Measurements from ENCODE around the gene ZNF317.
A peak's percentile ranks its signal among the peaks of the same experiment; 100 is the strongest.

The ZNF317 gene

GRCh38 chr19:9140159-9140874, at the start of gene ZNF317:
TSS of gene ZNF317 (plus strand) at chr19:9140397. CDS start at chr19:9156017, 15,620 bp downstream.
- no peaks in the 10 kb centered on the region for H3K27me3 Mint-ChIP-seq
- H3K9me3 Mint-ChIP-seq = peaks cover 4% of the 10 kb centered on the region
- H3K4me3 Mint-ChIP-seq = peak within 1 kb of the TSS; percentile 98
- H3K36me3 Mint-ChIP-seq = peaks cover 36% of the 10 kb centered on the region
- peak; percentile 97 for ATAC-seq
- H3K27ac Mint-ChIP-seq = peak within 1 kb of the TSS; percentile 98
- peaks cover 39% of the 10 kb centered on the region for H3K4me1 Mint-ChIP-seq

- no peaks in the 10 kb centered on the region for H3K4me1 Mint-ChIP-seq
- no peak for ATAC-seq
- no peak within 1 kb of the TSS for H3K27ac Mint-ChIP-seq
- no peaks in the 10 kb centered on the region for H3K9me3 Mint-ChIP-seq
- peaks cover 19% of the 10 kb centered on the region for H3K27me3 Mint-ChIP-seq
- no peaks in the 10 kb centered on the region for H3K36me3 Mint-ChIP-seq
- H3K4me3 Mint-ChIP-seq = no peak within 1 kb of the TSS
These were observed 32.8 kb upstream of the ZNF317 start, which contains the start of gene OR7G2 for GRCh38 chr19:9107375-9107774. TSS of gene OR7G2 (minus strand) at chr19:9107475. CDS start at chr19:9103243, 4,232 bp downstream.

- Mint-ChIP-seq H3K27ac (no peak overlapping the region), H3K36me3 (no peaks in the 10 kb centered on the region), H3K27me3 (peaks cover 12% of the 10 kb centered on the region), H3K4me1 (no peaks in the 10 kb centered on the region), H3K9me3 (peaks cover 3% of the 10 kb centered on the region), H3K4me3 (no peak overlapping the region)
- no peak for ATAC-seq
These were observed 30.2 kb upstream of the ZNF317 start for GRCh38 chr19:9109959-9110358.

- H3K9me3 Mint-ChIP-seq = peaks cover 3% of the 10 kb centered on the region
- no peak for ATAC-seq
- peaks cover 9% of the 10 kb centered on the region for H3K27me3 Mint-ChIP-seq
- H3K4me3 Mint-ChIP-seq = no peak within 1 kb of the TSS
- no peaks in the 10 kb centered on the region for H3K4me1 Mint-ChIP-seq
- no peaks in the 10 kb centered on the region for H3K36me3 Mint-ChIP-seq
- H3K27ac Mint-ChIP-seq = no peak within 1 kb of the TSS
These were observed 24.8 kb upstream of the ZNF317 start, which contains the start of gene OR7G1 for GRCh38 chr19:9115307-9115813. TSS of gene OR7G1 (minus strand) at chr19:9115763. CDS start at chr19:9115763, 0 bp downstream.

- H3K36me3 Mint-ChIP-seq = no peaks in the 10 kb centered on the region
- peaks cover 5% of the 10 kb centered on the region for H3K9me3 Mint-ChIP-seq
- no peak overlapping the region for H3K27ac Mint-ChIP-seq
- ATAC-seq = no peak
- no peaks in the 10 kb centered on the region for H3K4me1 Mint-ChIP-seq
- H3K4me3 Mint-ChIP-seq = no peak overlapping the region
- peaks cover 9% of the 10 kb centered on the region for H3K27me3 Mint-ChIP-seq
These were observed 23.6 kb upstream of the ZNF317 start for GRCh38 chr19:9116547-9116946.

GRCh38 chr19:9126900-9127405, 13.2 kb upstream of the ZNF317 start, which contains the start of gene OR7G3:
TSS of gene OR7G3 (minus strand) at chr19:9126950. CDS start at chr19:9126950, 0 bp downstream.
- ATAC-seq = no peak
- Mint-ChIP-seq H3K27me3 (peaks cover 38% of the 10 kb centered on the region), H3K4me1 (peaks cover 12% of the 10 kb centered on the region), H3K27ac (no peak within 1 kb of the TSS), H3K9me3 (peaks cover 7% of the 10 kb centered on the region), H3K36me3 (no peaks in the 10 kb centered on the region), H3K4me3 (no peak within 1 kb of the TSS)

- H3K27ac Mint-ChIP-seq = no peak overlapping the region
- no peaks in the 10 kb centered on the region for H3K36me3 Mint-ChIP-seq
- peaks cover 35% of the 10 kb centered on the region for H3K27me3 Mint-ChIP-seq
- ATAC-seq = no peak
- peaks cover 12% of the 10 kb centered on the region for H3K4me1 Mint-ChIP-seq
- H3K9me3 Mint-ChIP-seq = peaks cover 7% of the 10 kb centered on the region
- no peak overlapping the region for H3K4me3 Mint-ChIP-seq
These were observed 12.0 kb upstream of the ZNF317 start for GRCh38 chr19:9128171-9128570.

GRCh38 chr19:9130965-9131364, 9.2 kb upstream of the ZNF317 start:
- no peaks in the 10 kb centered on the region for H3K36me3 Mint-ChIP-seq
- ATAC-seq = peak; percentile 74
- H3K9me3 Mint-ChIP-seq = peaks cover 7% of the 10 kb centered on the region
- H3K4me1 Mint-ChIP-seq = peaks cover 12% of the 10 kb centered on the region
- peaks cover 22% of the 10 kb centered on the region for H3K27me3 Mint-ChIP-seq
- H3K27ac Mint-ChIP-seq = no peak overlapping the region
- H3K4me3 Mint-ChIP-seq = no peak overlapping the region

GRCh38 chr19:9132422-9132821, 7.8 kb upstream of the ZNF317 start:
- peak; percentile 20 for ATAC-seq
- peaks cover 7% of the 10 kb centered on the region for H3K27me3 Mint-ChIP-seq
- H3K4me3 Mint-ChIP-seq = no peak overlapping the region
- peaks cover 4% of the 10 kb centered on the region for H3K9me3 Mint-ChIP-seq
- no peaks in the 10 kb centered on the region for H3K36me3 Mint-ChIP-seq
- peaks cover 12% of the 10 kb centered on the region for H3K4me1 Mint-ChIP-seq
- no peak overlapping the region for H3K27ac Mint-ChIP-seq

GRCh38 chr19:9139609-9140158, 513 bp upstream of the ZNF317 start:
- no peak for ATAC-seq
- Mint-ChIP-seq H3K27ac (peak overlapping the region; percentile 98), H3K4me3 (peak overlapping the region; percentile 98), H3K36me3 (peaks cover 29% of the 10 kb centered on the region), H3K27me3 (no peaks in the 10 kb centered on the region), H3K4me1 (peaks cover 39% of the 10 kb centered on the region), H3K9me3 (peaks cover 3% of the 10 kb centered on the region)

- Mint-ChIP-seq H3K27me3 (no peaks in the 10 kb centered on the region), H3K27ac (no peak overlapping the region), H3K36me3 (peaks cover 76% of the 10 kb centered on the region), H3K9me3 (peaks cover 12% of the 10 kb centered on the region), H3K4me3 (no peak overlapping the region), H3K4me1 (peaks cover 46% of the 10 kb centered on the region)
- no peak for ATAC-seq
These were observed 4.7 kb downstream of the ZNF317 start for GRCh38 chr19:9144920-9145319.

- Mint-ChIP-seq H3K4me3 (no peak overlapping the region), H3K4me1 (peaks cover 50% of the 10 kb centered on the region), H3K27ac (no peak overlapping the region), H3K9me3 (peaks cover 18% of the 10 kb centered on the region), H3K27me3 (no peaks in the 10 kb centered on the region), H3K36me3 (peaks cover 91% of the 10 kb centered on the region)
- ATAC-seq = no peak
These were observed 6.7 kb downstream of the ZNF317 start for GRCh38 chr19:9146882-9147281.

- Mint-ChIP-seq H3K9me3 (peaks cover 25% of the 10 kb centered on the region), H3K4me3 (no peak overlapping the region), H3K27ac (no peak overlapping the region), H3K36me3 (peaks cover 94% of the 10 kb centered on the region), H3K27me3 (no peaks in the 10 kb centered on the region), H3K4me1 (peaks cover 47% of the 10 kb centered on the region)
- ATAC-seq = no peak
These were observed 8.5 kb downstream of the ZNF317 start for GRCh38 chr19:9148697-9149096.

GRCh38 chr19:9149997-9150396, 9.8 kb downstream of the ZNF317 start:
- Mint-ChIP-seq H3K36me3 (peaks cover 94% of the 10 kb centered on the region), H3K27ac (no peak overlapping the region), H3K27me3 (no peaks in the 10 kb centered on the region), H3K9me3 (peaks cover 26% of the 10 kb centered on the region), H3K4me1 (peaks cover 51% of the 10 kb centered on the region), H3K4me3 (no peak overlapping the region)
- no peak for ATAC-seq

GRCh38 chr19:9150650-9151049, 10.5 kb downstream of the ZNF317 start:
- peaks cover 28% of the 10 kb centered on the region for H3K9me3 Mint-ChIP-seq

More at GRCh38 chr19:9150650-9151049, 10.5 kb downstream of the ZNF317 start:
- H3K27me3 Mint-ChIP-seq = no peaks in the 10 kb centered on the region
- ATAC-seq = no peak
- no peak overlapping the region for H3K27ac Mint-ChIP-seq
- H3K4me3 Mint-ChIP-seq = no peak overlapping the region
- H3K36me3 Mint-ChIP-seq = peaks cover 94% of the 10 kb centered on the region
- H3K4me1 Mint-ChIP-seq = peaks cover 57% of the 10 kb centered on the region
